H9 (cell line): ENCODE measurements around the gene POU2F2. TPM values are rescaled to one million over a fixed set of nuclear protein-coding genes. Genes with fewer than 3 reads are reported as not detected.

Experiments
- DNase-seq: peaks from one replicate; pipeline ENCODE4 v3.0.0-alpha.2; 2017
- H2AFZ ChIP-seq: one replicate; pipeline ENCODE4 v1.6.1; 2013; ENCODE audit warnings: mild to moderate bottlenecking, low read length, control low read depth, moderate library complexity
- H2AK5ac ChIP-seq: 2 replicates; pipeline ENCODE4 v1.6.1; 2013; ENCODE audit warnings: low read length, control low read depth, mixed read lengths; ENCODE audit not compliant: insufficient read length
- H2BK120ac ChIP-seq: one replicate; pipeline ENCODE4 v1.6.1; 2013; ENCODE audit warnings: low read depth, mild to moderate bottlenecking, low read length, control low read depth, inconsistent platforms; ENCODE audit not compliant: poor library complexity, severe bottlenecking
- H2BK12ac ChIP-seq: 2 replicates; pipeline ENCODE4 v1.6.1; 2013; ENCODE audit warnings: low read length, control low read depth, mixed read lengths, low read depth; ENCODE audit not compliant: insufficient read length
- H2BK15ac ChIP-seq: 2 replicates; pipeline ENCODE4 v1.6.1; 2013; ENCODE audit warnings: low read depth, low read length, control low read depth
- H2BK20ac ChIP-seq: one replicate; pipeline ENCODE4 v1.6.1; 2013; ENCODE audit warnings: low read depth, mild to moderate bottlenecking, low read length, control low read depth, inconsistent platforms; ENCODE audit not compliant: poor library complexity, severe bottlenecking
- H2BK5ac ChIP-seq: 2 replicates; pipeline ENCODE4 v1.6.1; 2013; ENCODE audit warnings: low read length, control low read depth, mixed read lengths; ENCODE audit not compliant: insufficient read length
- H3K14ac ChIP-seq: 2 replicates; pipeline ENCODE4 v1.6.1; 2013; ENCODE audit warnings: low read length, control low read depth; ENCODE audit not compliant: insufficient read depth
- H3K18ac ChIP-seq: 2 replicates; pipeline ENCODE4 v1.6.1; 2013; ENCODE audit warnings: low read depth, mild to moderate bottlenecking, mixed read lengths, low read length, control low read depth; ENCODE audit not compliant: insufficient read length
- H3K23ac ChIP-seq: 2 replicates; pipeline ENCODE4 v1.6.1; 2013; ENCODE audit warnings: low read length, control low read depth, mixed read lengths, low read depth; ENCODE audit not compliant: insufficient read length
- H3K23me2 ChIP-seq: 2 replicates; pipeline ENCODE4 v1.6.1; 2013; ENCODE audit warnings: low read depth, mild to moderate bottlenecking, mixed read lengths, low read length, control low read depth; ENCODE audit not compliant: insufficient read length, poor library complexity, severe bottlenecking
- H3K27ac ChIP-seq: 2 replicates; pipeline ENCODE4 v1.5.1; 2013; ENCODE audit warnings: low read length, control low read depth, mixed read lengths, low read depth; ENCODE audit not compliant: insufficient read length
- H3K27me3 ChIP-seq: 2 replicates; pipeline ENCODE4 v1.6.1; 2013; ENCODE audit warnings: low read length, control low read depth, inconsistent platforms; ENCODE audit not compliant: insufficient read depth
- H3K4ac ChIP-seq: 2 replicates; pipeline ENCODE4 v1.6.1; 2013; ENCODE audit warnings: low read depth, mild to moderate bottlenecking, control low read depth, inconsistent platforms, low read length, moderate library complexity
- H3K4me1 ChIP-seq: 2 replicates; pipeline ENCODE4 v1.6.1; 2013; ENCODE audit warnings: low read length, control low read depth, inconsistent platforms; ENCODE audit not compliant: insufficient read depth
- H3K4me2 ChIP-seq: 2 replicates; pipeline ENCODE4 v1.6.1; 2013; ENCODE audit warnings: low read length, control low read depth, mixed read lengths; ENCODE audit not compliant: insufficient read length, insufficient read depth
- H3K56ac ChIP-seq: 2 replicates; pipeline ENCODE4 v1.6.1; 2013; ENCODE audit warnings: low read depth, mild to moderate bottlenecking, mixed read lengths, low read length, control low read depth; ENCODE audit not compliant: insufficient read length
- H3K79me1 ChIP-seq: 2 replicates; pipeline ENCODE4 v1.6.1; 2013; ENCODE audit warnings: low read depth, mild to moderate bottlenecking, moderate library complexity, low read length, control low read depth, inconsistent platforms; ENCODE audit not compliant: insufficient read depth, poor library complexity, severe bottlenecking
- H3K79me2 ChIP-seq: 2 replicates; pipeline ENCODE4 v1.6.1; 2013; ENCODE audit warnings: low read length, control low read depth, inconsistent platforms; ENCODE audit not compliant: insufficient read depth
- H3K9ac ChIP-seq: 2 replicates; pipeline ENCODE4 v1.6.1; 2013; ENCODE audit warnings: low read length, control low read depth, mixed read lengths; ENCODE audit not compliant: insufficient read length; ENCODE audit errors: extremely low read depth
- H3K9me3 ChIP-seq: one replicate; pipeline ENCODE4 v1.6.1; 2013; ENCODE audit warnings: low read depth, low read length, inconsistent platforms; ENCODE audit not compliant: control insufficient read depth
- H3T11ph ChIP-seq: one replicate; pipeline ENCODE4 v1.6.1; 2013; ENCODE audit warnings: mild to moderate bottlenecking, low read length, control low read depth, inconsistent platforms
- H4K20me1 ChIP-seq: one replicate; pipeline ENCODE4 v1.6.1; 2013; ENCODE audit not compliant: control insufficient read depth, insufficient read length, insufficient read depth
- H4K5ac ChIP-seq: 2 replicates; pipeline ENCODE4 v1.6.1; 2013; ENCODE audit warnings: low read depth, mild to moderate bottlenecking, mixed read lengths, low read length, control low read depth; ENCODE audit not compliant: insufficient read length
- H4K8ac ChIP-seq: replicated peaks from 2 replicates; pipeline ENCODE4 v1.6.1; 2013; ENCODE audit warnings: low read length, control low read depth, mixed read lengths, low read depth; ENCODE audit not compliant: insufficient read length
- H4K91ac ChIP-seq: 2 replicates; pipeline ENCODE4 v1.6.1; 2013; ENCODE audit warnings: low read depth, mild to moderate bottlenecking, moderate library complexity, mixed read lengths, low read length, control low read depth; ENCODE audit not compliant: insufficient read length
- H3K27ac Mint-ChIP-seq, 3 experiments: 2 replicates in 2 of 3; 3 replicates in 1 of 3; pipeline ENCODE4 v1.8.0; 2020 to 2021; ENCODE audit warnings: mixed read lengths in 3 of 3, mild to moderate bottlenecking in 1 of 3, moderate library complexity in 1 of 3
- H3K27me3 Mint-ChIP-seq: 2 replicates; pipeline ENCODE4 v1.8.0; 2021; ENCODE audit warnings: low read depth, mild to moderate bottlenecking, moderate library complexity, mixed read lengths
- H3K36me3 Mint-ChIP-seq, 3 experiments: 2 replicates in 2 of 3; 3 replicates in 1 of 3; pipeline ENCODE4 v1.8.0; 2020 to 2021; ENCODE audit warnings: low read depth in 3 of 3, mixed read lengths in 3 of 3; ENCODE audit not compliant: insufficient read depth in 1 of 3
- H3K4me1 Mint-ChIP-seq, 2 experiments: 2 replicates each; pipeline ENCODE4 v1.8.0; 2020; ENCODE audit warnings: mixed read lengths in 2 of 2
- H3K4me3 Mint-ChIP-seq, 2 experiments: 2 replicates in 1 of 2; 3 replicates in 1 of 2; pipeline ENCODE4 v1.8.0; 2020 to 2021; ENCODE audit warnings: mild to moderate bottlenecking in 2 of 2, mixed read lengths in 2 of 2, moderate library complexity in 1 of 2
- H3K9me3 Mint-ChIP-seq, 2 experiments: 2 replicates in 1 of 2; 3 replicates in 1 of 2; pipeline ENCODE4 v1.8.0; 2020; ENCODE audit warnings: mild to moderate bottlenecking in 2 of 2, mixed read lengths in 2 of 2, moderate library complexity in 1 of 2
- CTCF ChIP-seq: fragments of 200-600 bp; sonication (generic); conservative IDR thresholded peaks from 3 replicates; pipeline ENCODE4 v1.8.0; 2021; ENCODE audit warnings: antibody characterized with exemption, mild to moderate bottlenecking
- WGBS: extraction: QIAGEN DNeasy Blood & Tissue Kit; methylation state at CpG from one replicate; pipeline ENCODE4 v1.1.7; 2013; ENCODE audit warnings: missing lambda C conversion rate, low lambda C conversion rate, mixed read lengths; ENCODE audit not compliant: insufficient read length; ENCODE audit errors: extremely low coverage; 5-methylcytosine and 5-hydroxymethylcytosine counted together
- total RNA-seq: library from RNA; stranded (reverse); gene quantifications from 2 replicates; pipeline ENCODE4 v1.2.1, GENCODE V29; 2021

POU2F2 gene
- total RNA-seq, 1 experiment from 2014 or later: 2.9 TPM

GRCh38 chr19:42174188-42174587 is 41.9 kb upstream of the POU2F2 start:
- Histone ChIP-seq H3K4me2 (no peak overlapping the region), H4K20me1 (no peaks in the 10 kb centered on the region), H2AFZ (no peak overlapping the region), H3K9ac (no peak overlapping the region), H2BK15ac (no peak overlapping the region), H3K27ac (no peak overlapping the region), H2BK20ac (no peak overlapping the region), H3K23me2 (peaks cover 14% of the 10 kb centered on the region), H3K4ac (no peak overlapping the region), H3K4me1 (no peaks in the 10 kb centered on the region), H2BK120ac (no peak overlapping the region), H3K79me1 (no peaks in the 10 kb centered on the region), H3K56ac (no peak overlapping the region), H3K23ac (no peak overlapping the region), H3K14ac (no peak overlapping the region; the same call in 1 of the 2 replicates), H3K9me3 (no peaks in the 10 kb centered on the region), H3K27me3 (peaks cover 38% of the 10 kb centered on the region), H4K8ac (no peak overlapping the region), H3T11ph (no peak overlapping the region), H3K18ac (no peak overlapping the region), H2BK5ac (no peak overlapping the region), H2AK5ac (no peak overlapping the region), H4K91ac (no peak overlapping the region), H4K5ac (no peak overlapping the region), H3K79me2 (no peaks in the 10 kb centered on the region), H2BK12ac (no peak overlapping the region)
- Mint-ChIP-seq H3K4me3 (0 out of 5 replicates have a peak overlapping the region, but pooled peaks of 1 of the 2 experiments have one; percentile 84), H3K36me3 (no peaks in the 10 kb centered on the region), H3K9me3 (no peaks in the 10 kb centered on the region), H3K27me3 (peaks cover 65% of the 10 kb centered on the region), H3K4me1 (peaks cover 8 to 20% of the 10 kb centered on the region in 2 experiments), H3K27ac (no peak overlapping the region)
- WGBS: no CpG with 5 or more reads among the region's 11 CpGs
- no peak for TF ChIP-seq CTCF
- DNase-seq: no peak
